Progenitor cell of endocrine pancreas (in vitro differentiated cells): Measurements from ENCODE around the gene SCN4B. TPM values are rescaled to one million over a fixed set of nuclear protein-coding genes. Genes with fewer than 3 reads are reported as not detected.
A peak's percentile ranks its signal among the peaks of the same experiment; 100 is the strongest.
"Not testable (repeated sequence)": the region's sequence is repeated elsewhere in the genome, so short reads cannot be mapped to it uniquely, and the experiment has no call there.

Experiments
- DNase-seq: peaks from one replicate; pipeline ENCODE4 v3.0.0; 2021; ENCODE audit warnings: low spot score; ENCODE audit not compliant: unreplicated experiment
- H3K27ac Mint-ChIP-seq: 2 replicates; pipeline ENCODE4 v1.8.0; 2021; ENCODE audit warnings: mild to moderate bottlenecking, moderate library complexity, mixed read lengths
- H3K27me3 Mint-ChIP-seq: 2 replicates; pipeline ENCODE4 v1.8.0; 2021; ENCODE audit warnings: mixed read lengths
- H3K36me3 Mint-ChIP-seq: 2 replicates; pipeline ENCODE4 v1.8.0; 2022; ENCODE audit warnings: mixed read lengths; ENCODE audit not compliant: insufficient read depth
- H3K4me1 Mint-ChIP-seq: 2 replicates; pipeline ENCODE4 v1.8.0; 2021; ENCODE audit warnings: low read depth, mixed read lengths
- H3K4me3 Mint-ChIP-seq: 2 replicates; pipeline ENCODE4 v1.8.0; 2021; ENCODE audit warnings: low read depth, mild to moderate bottlenecking, moderate library complexity, mixed read lengths
- H3K9me3 Mint-ChIP-seq: 2 replicates; pipeline ENCODE4 v1.8.0; 2021; ENCODE audit warnings: low read depth, mixed read lengths
- CTCF ChIP-seq: fragments of 200-600 bp; sonication (generic); IDR thresholded peaks from one replicate; pipeline ENCODE4 v1.5.0; 2021; ENCODE audit warnings: antibody characterized with exemption, mild to moderate bottlenecking; ENCODE audit not compliant: unreplicated experiment
- total RNA-seq: library from RNA; stranded (reverse); gene quantifications from 2 replicates; pipeline ENCODE4 v1.2.1, GENCODE V29; 2021

SCN4B gene
- total RNA-seq, 1 donor from 2014 or later, result not detected

GRCh38 chr11:118184784-118185579, 32.4 kb upstream of the SCN4B start:
- no peak for DNase-seq
- TF ChIP-seq CTCF, result no peak
- Mint-ChIP-seq H3K27ac (no peak overlapping the region), H3K27me3 (peaks cover 25% of the 10 kb centered on the region), H3K9me3 (peaks cover 4% of the 10 kb centered on the region), H3K4me1 (no peaks in the 10 kb centered on the region), H3K36me3 (no peaks in the 10 kb centered on the region), H3K4me3 (no peak overlapping the region)

GRCh38 chr11:118183691-118184090, 31.1 kb upstream of the SCN4B start:
- H3K36me3 Mint-ChIP-seq, DNase-seq, H3K4me1 Mint-ChIP-seq, H3K9me3 Mint-ChIP-seq, H3K4me3 Mint-ChIP-seq, H3K27ac Mint-ChIP-seq: not testable (repeated sequence)
- peaks cover 29% of the 10 kb centered on the region for H3K27me3 Mint-ChIP-seq

- Mint-ChIP-seq H3K9me3 (no peaks in the 10 kb centered on the region), H3K27me3 (peaks cover 38% of the 10 kb centered on the region), H3K4me3 (no peak overlapping the region), H3K4me1 (peaks cover 6% of the 10 kb centered on the region), H3K27ac (peak overlapping the region; percentile 21), H3K36me3 (no peaks in the 10 kb centered on the region)
- TF ChIP-seq CTCF, result no peak
- DNase-seq, result no peak
Observed at GRCh38 chr11:118180300-118180703, 27.7 kb upstream of the SCN4B start.

- no peak for DNase-seq
- Mint-ChIP-seq H3K27me3 (peaks cover 63% of the 10 kb centered on the region), H3K9me3 (no peaks in the 10 kb centered on the region), H3K4me3 (no peak overlapping the region), H3K27ac (no peak overlapping the region), H3K4me1 (peaks cover 6% of the 10 kb centered on the region), H3K36me3 (no peaks in the 10 kb centered on the region)
- TF ChIP-seq CTCF, result no peak
Observed at GRCh38 chr11:118176778-118177134, 24.1 kb upstream of the SCN4B start.

GRCh38 chr11:118175993-118176777, 23.6 kb upstream of the SCN4B start, which contains the start of gene SCN2B:
TSS of gene SCN2B (minus strand) at chr11:118176639. CDS start at chr11:118176431, 208 bp downstream.
- Mint-ChIP-seq H3K4me3 (peak within 1 kb of the TSS; percentile 21), H3K4me1 (peaks cover 6% of the 10 kb centered on the region), H3K27me3 (peaks cover 67% of the 10 kb centered on the region), H3K27ac (no peak within 1 kb of the TSS), H3K9me3 (no peaks in the 10 kb centered on the region), H3K36me3 (no peaks in the 10 kb centered on the region)
- no peak for DNase-seq
- TF ChIP-seq CTCF, result no peak
